Activated naive CD4-positive, alpha-beta T cell (primary cell): ENCODE measurements around the gene ZMAT5.

Source experiments
- DNase-seq, 4 experiments: peaks; one replicate each; lab custom pipeline; 2025; lab: John Stamatoyannopoulos, UW

The ZMAT5 gene

GRCh38 chr22:29706486-29706885 is 60.3 kb downstream of the ZMAT5 start:
- no peak for DNase-seq

- DNase-seq: no peak
Measured at GRCh38 chr22:29705651-29706050, 61.2 kb downstream of the ZMAT5 start.

DNA sequence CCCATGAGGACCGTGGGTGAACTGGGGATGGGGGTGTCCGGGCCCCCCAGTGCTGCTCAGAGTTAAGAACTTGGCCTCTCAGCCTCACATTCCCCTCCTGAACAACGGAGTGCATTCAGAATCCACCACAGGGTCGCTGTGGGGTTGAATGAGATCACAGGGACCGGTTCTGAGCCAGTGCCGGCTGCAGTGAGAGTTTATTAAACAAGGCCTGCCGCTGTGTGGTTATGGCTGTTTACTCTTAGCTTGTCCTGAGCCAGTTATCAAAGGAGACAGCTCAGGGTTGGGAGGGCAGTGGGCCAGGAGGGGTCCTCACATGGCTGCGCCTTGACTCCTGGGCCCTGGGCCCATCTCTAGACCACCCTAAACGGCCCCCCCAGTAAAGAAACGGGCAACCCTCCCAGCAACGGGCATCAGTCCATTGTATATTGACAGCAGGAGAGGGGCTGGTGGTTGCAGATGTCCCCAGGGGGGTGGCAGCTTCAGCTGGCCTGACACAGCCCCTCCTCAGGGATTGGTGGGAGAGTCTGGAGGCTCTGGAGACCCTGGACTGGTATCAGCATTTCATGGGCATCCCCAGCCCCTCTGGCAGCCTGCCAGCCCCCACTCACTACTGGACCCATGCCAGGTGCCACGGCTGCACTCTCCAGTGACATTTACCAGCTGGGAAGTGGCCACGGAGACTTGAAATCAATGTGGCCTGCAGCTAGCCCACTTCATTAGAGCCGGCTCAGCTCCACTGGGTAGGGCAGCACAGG is 62.1 kb downstream of the ZMAT5 start:
- DNase-seq: no peak

GRCh38 chr22:29703569-29704195 is 63.1 kb downstream of the ZMAT5 start:
- DNase-seq: no peak

GRCh38 chr22:29702931-29703501 is 63.8 kb downstream of the ZMAT5 start:
- no peak for DNase-seq

DNA sequence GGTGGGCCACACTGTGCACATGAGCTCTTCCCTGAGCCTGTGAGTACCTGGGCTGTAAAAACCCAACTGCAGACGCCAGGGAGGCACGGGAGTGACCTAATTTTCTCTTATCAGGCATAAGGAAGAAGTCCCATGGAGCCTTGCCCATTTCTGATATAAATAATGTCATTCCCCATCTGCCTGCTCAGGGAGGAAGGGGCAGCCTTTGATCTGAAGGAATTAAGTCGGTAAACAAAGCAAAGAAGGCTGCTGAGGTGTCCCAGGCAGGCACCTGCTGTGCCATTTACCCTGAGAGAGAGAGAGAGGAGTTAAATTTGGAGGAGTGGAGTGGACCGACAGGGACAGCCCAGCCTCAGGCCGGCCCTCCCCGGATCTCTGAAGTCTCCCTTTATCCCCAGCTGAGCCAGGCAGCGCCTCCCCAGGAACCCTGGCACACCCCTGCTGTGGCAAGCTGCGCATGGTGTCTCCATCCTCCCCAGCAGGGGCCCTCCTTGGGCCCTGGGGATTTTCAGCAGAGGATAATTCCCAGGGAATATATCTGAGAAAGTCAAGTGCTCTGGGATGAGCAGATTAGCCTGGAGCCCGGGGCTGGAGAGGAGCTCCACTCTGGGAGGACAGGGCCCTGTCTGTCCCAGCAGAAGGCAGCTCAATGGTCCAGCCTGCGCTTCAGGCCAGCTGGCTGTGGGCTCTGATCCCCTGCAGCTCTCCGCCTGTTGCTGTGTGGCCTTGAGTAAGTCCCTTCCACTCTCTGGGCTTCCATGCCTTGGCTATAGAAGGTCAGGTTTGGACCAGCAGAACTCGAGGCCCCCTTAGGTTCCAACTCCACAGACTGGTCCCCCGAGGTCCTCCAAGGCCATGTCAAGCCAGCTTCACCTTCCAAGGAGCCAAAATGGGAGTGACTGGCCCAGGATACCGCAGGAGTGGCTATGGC is 64.5 kb downstream of the ZMAT5 start:
- no peak for DNase-seq

- no peak for DNase-seq
Measured at GRCh38 chr22:29701155-29701999, 65.4 kb downstream of the ZMAT5 start.

DNA sequence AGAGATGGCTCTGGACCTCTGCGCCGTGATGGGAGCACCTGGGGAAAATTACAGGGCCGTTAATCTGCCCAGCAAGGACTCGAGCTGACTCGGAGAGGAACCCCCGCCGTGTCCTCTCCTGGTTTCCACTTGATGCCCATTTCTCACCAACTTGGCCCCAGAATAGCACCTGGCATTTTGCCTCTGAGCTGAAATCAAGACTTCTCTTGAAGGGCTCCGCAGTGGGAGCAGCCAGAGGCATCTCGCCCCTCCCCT is 66.0 kb downstream of the ZMAT5 start:
- DNase-seq: no peak

- no peak for DNase-seq
Measured at GRCh38 chr22:29700206-29700899, 66.5 kb downstream of the ZMAT5 start.

DNA sequence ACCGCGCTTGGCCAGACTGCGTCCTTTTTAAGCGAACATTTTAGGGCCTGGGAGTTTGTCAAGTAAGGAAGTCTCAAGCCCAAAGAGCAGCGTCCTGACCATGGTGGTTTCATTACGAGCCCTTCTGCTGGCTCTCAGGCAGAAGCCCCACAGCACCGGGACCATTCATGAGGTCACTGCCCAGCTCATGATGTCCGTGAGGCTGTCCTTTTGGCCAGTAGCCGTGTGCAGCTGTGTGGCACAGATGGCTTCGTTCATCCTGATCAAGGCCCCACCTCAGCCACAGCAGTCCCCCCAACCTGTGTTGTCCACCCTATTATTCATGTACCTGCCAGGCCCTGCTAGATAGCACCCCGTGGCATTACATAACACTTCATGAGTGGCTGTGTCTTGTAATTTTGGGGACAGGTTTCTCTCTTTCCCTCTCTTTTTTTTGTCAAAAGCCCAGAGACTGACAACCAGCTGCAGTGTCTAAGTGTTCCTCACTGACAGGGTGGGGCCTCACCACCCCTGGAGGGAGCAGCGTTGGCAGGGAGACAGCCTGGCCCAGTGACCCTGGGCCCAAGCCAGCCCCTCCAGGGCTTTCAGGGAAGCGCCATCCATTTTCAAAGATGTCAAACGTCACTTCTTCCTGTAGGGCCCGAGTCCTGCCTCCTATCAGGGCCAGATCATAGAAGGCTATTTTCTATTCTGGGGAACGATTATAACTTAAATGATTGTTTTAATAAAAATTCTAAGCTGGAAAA is 68.8 kb downstream of the ZMAT5 start:
- DNase-seq: no peak

GRCh38 chr22:29695129-29695926 is 71.5 kb downstream of the ZMAT5 start:
- DNase-seq: no peak

DNA sequence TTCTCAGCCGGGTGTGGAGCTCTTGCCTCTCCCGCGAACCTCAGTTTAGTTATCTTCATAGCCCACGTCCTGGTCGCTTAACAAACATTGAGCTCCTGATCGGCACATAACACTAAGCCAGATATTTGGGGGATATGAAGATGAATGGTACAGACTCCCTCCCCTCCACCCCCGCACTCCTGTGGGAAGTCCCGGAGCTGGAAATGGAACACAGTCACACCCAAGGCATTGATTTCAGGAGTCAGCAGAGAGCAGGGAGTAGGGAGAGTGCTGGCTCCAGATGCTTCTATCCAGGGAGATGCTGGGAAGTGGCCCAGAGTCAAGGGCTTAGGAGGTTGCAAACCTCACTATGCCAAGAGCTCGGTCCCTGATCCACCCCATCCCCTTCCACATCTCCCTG is 73.1 kb downstream of the ZMAT5 start:
- DNase-seq: no peak

DNA sequence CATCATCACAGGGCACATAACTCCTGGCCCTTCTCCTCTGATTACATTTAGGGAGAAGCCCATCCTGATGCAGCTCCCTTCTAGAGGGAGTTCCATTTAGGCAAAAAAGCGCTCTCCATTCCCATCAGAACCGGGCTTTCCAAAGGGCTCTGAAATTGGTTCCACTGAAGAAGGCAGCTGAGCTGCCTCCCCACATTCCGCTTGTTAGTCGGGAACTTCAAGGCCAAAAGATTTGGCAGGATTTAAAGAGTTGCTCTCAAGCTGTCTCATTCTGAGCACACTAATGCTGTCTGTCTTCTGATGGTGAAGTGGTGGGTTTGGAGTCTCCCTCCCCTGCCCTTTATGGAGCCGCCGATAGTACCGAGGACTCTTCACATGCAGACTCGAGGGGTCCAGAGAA is 73.6 kb downstream of the ZMAT5 start:
- no peak for DNase-seq

DNA sequence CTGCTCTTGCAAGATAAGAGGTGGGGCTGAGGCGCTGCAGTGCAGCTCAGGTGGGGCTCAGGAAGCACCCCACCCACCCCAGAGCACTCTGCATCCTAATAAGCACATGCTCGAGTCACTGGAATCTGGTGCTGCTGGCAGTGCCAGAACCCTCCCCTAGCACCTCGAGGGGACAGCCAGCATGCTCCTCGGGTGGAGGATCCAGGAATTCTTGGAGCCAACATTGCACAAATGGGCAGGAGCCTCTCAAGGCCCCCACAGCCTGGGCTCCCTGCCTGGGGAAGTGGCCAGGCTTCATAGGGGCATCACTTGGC is 74.5 kb downstream of the ZMAT5 start:
- no peak for DNase-seq

DNA sequence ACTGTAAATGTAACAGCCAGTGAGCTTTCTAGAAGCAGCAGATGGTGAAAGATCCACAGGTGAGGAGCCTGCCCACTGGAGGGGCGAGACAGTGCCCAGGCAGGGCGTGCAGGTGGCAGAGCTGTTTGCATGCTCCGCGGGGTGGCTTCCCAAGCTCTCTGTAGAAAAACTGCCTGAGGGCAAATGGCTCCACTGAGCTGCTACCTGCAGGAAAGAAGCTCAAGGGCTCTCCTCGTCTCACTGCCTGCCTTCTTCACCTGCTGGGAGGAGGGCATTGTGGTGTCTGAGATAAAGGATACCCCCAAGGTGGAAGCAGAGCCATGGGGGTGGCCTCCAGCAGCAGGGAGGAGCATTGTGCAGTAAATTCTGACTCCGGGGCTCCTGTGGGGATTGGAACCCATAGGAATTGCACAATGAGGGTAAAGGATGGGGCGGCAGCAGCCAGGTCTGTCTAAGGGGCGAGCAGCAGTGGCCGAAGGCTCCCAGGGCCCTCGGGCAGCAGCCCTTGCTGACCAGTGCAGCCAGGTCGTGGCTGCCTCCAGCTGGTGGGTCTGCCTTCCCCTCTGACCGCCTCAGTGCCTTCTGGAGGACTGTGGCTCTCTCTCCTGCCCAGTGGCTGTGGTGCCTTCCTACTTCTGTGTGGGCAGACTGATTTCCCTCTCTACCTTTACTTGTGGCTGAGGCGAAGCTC is 75.0 kb downstream of the ZMAT5 start:
- DNase-seq: no peak

DNA sequence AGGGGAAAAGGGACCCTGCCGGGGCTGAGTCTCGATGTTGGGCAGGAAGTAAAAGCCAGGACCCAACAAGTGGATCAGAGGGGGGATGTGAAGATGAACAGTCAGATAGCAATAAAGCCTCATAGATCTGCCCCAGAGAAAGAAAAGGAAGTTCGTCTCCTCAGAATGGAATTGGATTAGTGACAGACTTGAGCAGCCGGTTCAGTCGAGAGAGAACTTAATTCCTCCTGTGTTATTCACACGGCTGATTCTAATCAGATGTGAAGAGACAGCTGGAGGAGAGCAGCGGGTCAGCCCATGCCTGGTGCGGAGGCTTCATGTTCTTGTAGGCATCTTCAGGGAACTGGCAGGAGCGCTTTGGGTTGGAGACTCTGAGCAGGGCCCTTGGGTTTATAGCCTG is 76.3 kb downstream of the ZMAT5 start:
- DNase-seq: no peak

GRCh38 chr22:29689880-29690213 is 77.0 kb downstream of the ZMAT5 start:
- DNase-seq: no peak

DNA sequence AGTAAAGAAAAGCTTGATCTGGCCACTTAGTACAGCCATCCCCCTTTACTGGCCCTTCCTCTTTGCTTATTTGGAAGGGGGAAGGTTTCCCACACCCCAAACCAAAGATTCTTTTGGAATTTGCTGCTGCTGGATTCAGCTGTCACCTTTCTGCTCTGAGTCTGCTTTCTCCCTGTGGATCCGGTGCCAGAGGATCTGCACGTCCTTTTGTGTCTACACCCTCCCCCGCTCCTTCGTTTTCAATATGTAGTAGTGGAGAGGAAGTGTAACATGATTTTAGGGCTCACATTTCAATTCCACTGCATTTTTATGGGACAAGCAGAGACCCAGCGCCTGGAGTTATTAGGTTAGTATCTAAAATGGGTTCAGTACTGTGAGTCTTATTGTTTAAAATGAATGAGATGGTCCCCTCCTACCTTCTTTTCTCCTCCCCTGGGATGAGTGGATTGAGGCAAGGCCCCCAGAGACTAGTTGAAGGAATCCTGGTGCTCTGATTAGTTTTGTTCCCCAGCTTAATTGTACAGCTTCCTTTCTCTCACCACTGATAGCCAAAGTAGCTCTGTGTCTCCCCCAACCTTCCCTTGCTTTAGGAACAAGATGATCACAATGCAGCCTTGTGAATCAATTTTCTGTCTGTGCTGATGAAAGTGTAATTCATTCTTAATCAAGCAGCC is 77.5 kb downstream of the ZMAT5 start:
- DNase-seq: no peak

GRCh38 chr22:29684244-29684643 is 82.6 kb downstream of the ZMAT5 start:
- DNase-seq: no peak
